Fibroblast of the conjunctiva (primary cell): ENCODE data around the gene GNG13.
"Not testable (repeated sequence)": the region's sequence is repeated elsewhere in the genome, so short reads cannot be mapped to it uniquely, and the experiment has no call there.

Experiments used
- DNase-seq: peaks from one replicate; pipeline ENCODE4 v3.0.0-alpha.2; 2010; ENCODE audit warnings: low read depth

GNG13 gene

GRCh38 chr16:831571-832413 lies 31.3 kb upstream of the GNG13 start:
- no peak for DNase-seq

DNA sequence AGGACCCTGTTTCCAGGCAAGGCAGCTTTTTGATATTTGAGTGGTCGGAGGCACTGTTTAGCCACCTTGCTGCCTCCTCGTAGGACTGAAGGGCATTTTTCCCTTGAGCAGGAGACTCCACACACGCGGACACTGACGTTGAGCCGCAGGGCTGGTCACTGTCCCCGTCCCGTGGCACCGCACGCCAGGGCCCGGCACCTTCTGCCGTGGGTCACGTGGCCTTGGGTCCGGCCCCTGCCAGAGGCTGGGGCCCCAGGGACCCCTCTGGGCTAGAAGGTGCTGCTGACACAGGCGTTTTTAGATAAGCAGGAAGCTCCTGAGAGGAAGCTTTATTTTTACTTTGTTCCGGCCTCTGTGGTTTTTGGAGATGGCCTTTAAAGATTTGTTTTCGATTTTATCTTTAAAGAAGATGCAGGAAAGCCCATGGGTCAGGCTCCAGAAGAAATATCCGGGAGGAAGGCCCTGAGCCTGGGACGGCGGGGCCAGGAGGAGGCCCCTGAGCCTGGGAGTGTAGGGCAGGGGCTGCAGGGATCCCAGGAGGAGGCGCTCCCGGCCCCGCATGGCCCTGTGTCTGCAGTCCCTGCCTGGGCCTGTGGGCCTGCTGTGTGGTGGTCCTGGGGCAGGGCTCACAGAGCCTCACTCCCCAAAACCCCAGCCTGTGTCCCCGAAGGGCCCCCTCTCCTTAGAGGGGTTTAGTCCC lies 30.5 kb upstream of the GNG13 start:
- DNase-seq, result no peak

DNA sequence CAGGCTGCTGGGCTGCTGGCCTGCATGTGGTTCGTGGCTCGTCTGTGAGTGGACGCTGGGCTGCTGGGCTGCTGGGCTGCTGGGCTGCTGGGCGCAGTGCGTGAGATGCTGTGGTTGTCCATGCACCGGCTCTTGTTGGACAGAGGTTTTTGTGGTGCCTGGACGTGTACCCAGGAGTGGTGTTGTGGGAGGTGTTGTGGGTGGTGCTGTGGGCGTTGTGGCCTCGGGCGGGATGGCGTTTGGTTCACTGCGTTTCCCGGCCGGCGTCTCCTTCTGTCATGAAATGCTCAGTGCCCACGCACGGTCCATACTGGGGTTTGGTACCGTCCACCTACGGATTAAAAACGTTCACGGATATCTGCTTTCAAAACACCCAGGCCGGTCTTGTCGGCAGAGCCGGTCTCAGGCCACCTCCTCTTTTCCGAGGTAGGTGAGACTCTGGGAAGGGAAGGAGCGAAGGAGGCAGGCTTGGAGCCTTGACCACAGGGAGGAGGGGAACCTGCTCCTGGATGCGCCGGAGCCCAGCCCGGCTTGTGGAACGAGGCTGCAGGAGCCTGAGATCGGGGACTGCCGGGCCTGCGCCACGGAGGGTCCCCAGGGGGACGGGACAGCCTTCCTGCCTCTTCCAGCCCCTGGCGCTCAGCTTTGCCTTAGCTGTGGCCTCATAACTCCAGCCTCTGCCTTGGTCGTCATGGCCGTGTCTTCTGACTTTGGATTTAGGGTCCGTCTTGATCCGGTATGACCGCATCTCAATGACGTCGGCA lies 29.8 kb upstream of the GNG13 start:
- no peak for DNase-seq

DNA sequence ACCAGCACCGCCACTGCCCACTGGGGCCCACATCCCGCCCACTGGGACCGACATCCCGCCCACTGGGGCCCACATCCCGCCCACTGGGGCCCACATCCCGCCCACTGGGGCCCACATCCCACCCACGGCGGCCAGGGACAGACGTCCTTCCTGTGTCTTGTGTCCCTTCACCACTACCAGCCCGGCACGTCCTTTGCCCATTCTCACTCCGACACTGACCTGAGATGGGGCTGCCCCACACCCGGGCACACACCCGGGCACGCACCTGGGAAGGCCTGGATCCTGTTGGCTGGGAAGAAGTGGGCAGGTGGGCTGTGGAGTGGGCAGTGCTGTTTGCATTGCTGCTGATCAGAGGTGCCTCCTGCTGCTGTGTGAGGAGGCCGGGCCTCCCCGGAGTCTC lies 28.4 kb upstream of the GNG13 start:
- DNase-seq, result no peak

- no peak for DNase-seq
These were observed 27.0 kb upstream of the GNG13 start for GRCh38 chr16:827513-827912.

DNA sequence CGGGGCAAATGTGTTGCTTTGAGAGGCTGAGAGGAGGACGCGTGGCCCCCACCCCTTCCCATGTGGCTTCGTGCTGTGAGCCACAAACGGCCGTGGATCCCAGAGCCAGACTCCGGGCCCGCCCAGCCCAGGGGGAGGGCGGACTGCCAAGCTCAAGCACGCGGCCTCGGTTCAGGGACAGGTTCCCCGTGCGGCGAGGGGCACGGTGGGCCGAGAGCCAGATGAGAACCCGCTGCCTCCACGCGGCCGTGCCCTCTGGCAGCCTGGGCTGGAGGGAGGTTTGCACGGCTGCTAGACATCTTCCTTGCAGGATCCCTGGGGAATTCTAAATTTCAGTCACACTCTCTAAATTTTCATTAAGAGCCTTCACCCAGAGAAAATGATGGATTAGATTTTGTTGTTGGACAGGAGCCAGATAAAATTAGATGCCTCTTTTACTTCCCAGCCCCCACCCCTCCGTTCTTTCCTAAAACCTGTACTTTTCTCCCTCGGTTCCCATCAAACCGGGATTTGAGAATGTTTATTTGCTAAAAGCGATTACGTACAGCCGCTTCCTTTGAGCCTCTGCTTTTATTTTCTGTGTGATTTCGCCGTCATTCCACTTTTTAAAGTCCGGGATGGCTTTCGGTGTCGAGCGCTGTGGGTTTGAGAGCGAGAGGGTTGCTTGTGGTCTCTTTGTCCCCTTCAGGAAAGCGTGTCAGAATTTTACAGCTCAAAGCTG lies 25.0 kb upstream of the GNG13 start:
- no peak for DNase-seq

DNA sequence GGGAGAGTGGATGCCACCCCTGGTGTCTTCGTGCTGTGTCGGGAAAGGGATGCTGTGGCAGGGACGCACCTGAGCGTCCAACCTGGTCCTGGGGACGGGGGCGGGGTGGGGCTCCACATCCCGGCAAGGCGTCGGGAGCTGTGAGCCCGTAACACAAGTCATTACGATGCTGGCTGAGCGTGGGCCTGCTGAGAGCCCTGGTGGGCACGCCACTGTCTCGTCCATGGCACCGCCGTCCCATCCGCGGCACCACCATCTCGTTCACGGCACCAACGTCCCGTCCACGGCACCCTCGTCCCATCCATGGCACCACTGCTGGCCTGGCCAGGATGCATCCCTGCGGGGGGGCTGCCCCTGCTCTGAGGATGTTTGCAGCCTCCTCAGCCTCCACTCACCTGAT lies 24.1 kb upstream of the GNG13 start:
- no peak for DNase-seq

DNA sequence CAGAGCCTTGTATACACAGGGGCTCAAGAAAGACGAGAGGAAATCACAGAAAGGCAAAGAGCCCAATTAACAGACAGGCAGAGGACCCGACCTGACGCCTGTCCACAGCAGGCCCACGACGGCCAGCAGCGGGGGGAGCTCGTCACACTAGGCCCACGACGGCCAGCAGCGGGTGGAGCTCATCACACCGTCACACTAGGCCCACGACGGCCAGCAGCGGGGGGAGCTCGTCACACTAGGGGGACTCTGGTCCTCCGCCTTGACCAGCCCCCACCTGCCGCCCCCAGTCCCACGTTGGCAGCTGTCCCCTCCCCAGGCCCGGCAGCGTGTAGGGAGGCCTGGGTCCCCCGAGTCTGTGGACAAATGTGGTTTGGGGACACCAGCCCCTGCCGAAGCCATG lies 23.7 kb upstream of the GNG13 start:
- DNase-seq, result no peak

DNA sequence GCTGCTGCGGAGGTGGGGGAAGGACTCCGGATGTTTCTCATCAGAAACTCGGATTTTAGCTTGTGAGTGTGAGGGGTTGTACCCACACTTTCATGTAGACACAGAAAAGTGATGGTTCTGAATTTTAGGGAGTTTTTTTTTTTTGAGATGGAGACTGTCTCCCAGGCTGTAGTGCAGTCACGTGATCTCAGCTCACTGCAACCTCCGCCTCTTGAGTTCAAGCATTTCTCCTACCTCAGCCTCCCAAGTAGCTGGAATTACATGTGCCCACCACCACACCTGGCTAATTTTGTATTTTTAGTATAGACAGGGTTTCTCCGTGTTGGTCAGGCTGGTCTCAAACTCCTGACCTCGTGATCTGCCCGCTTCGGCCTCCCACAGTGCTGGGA lies 22.4 kb upstream of the GNG13 start:
- DNase-seq, result no peak

GRCh38 chr16:822174-822908 lies 21.8 kb upstream of the GNG13 start:
- no peak for DNase-seq

GRCh38 chr16:821751-822150 lies 21.2 kb upstream of the GNG13 start:
- DNase-seq, result no peak

GRCh38 chr16:820748-821147 lies 20.2 kb upstream of the GNG13 start:
- DNase-seq, result no peak

GRCh38 chr16:820044-820408 lies 19.5 kb upstream of the GNG13 start:
- not testable (repeated sequence) for DNase-seq

DNA sequence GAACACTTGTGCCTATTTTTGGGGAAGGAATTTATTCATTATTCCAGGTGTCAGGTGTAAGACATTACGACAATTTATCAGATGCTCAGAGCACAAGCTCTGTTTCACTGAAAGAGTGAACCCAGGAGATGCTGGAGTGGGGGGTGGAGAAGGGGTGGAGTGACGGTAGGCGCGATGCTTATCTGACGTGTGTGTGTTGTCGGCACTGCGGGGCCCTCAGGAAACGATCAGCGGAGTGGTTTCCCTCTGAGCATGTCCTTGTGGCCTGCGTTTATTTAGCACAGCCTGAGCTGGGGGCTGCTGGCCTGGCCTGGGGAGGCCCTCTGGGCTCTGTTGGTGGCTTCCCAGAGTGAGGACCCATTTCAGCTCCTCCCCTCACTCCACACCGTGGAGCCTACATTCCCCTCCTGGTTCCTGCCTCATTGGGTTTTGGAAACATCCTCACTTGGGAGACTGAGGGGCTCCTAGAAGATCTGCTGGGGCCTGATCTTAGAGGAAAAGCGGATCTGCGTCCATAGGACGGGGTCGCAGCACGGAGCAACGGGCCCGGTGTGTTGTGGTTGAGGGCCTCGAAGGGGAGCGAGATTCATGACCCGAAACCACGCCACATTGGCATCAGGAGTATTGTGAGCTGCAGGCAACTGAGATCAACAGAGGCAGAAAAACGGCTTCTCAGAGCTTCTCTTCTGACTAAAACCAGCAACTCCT lies 19.0 kb upstream of the GNG13 start:
- DNase-seq, result no peak

GRCh38 chr16:818592-818991 lies 18.1 kb upstream of the GNG13 start:
- no peak for DNase-seq

- DNase-seq, result no peak
These were observed 17.6 kb upstream of the GNG13 start for GRCh38 chr16:818132-818531.

- no peak for DNase-seq
These were observed 16.7 kb upstream of the GNG13 start for GRCh38 chr16:817001-817906.

GRCh38 chr16:815861-816260 lies 15.3 kb upstream of the GNG13 start:
- DNase-seq, result no peak

DNA sequence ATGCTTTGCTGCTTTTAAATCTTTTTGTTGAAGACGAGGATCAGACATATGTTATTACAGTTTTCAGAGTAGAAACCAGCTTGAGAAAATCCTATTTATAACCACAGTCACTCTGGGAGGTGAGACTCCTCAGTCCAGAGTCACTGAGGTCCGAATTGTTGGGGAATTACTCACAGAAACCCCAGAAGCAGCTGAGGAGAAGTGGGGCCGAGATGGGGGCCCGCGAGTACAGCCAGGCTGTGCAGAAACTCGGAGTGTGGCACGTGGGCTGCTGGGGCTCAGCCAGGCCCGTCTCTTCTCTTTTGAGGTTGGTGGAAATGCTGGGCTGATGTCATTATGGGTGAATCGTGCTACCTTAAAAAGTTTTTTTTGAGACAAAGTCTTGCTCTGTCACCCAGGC lies 14.4 kb upstream of the GNG13 start:
- no peak for DNase-seq

DNA sequence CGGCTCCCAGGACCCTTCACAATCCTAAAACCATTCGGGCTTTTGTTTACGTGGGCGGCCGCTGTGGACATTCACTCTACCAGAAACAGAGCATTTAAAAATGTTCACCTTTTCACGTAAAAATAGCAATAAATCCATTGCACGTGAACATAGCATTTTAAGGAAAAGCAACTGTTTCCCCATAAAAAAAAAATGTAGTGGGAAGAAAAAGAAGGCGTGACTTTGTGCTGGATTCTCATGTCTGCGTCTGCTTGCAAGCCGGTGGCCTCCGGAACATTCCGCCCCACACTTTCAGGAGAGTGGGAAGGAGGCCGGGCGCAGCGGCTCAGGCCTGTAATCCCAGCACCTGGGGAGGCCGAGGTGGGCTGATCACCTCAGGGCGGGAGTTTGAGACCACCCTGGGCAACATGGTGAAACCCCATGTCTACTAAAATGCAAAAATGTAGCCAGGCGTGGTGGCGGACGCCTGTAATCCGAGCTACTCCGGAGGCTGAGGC lies 13.4 kb upstream of the GNG13 start:
- no peak for DNase-seq
